C4-2B (cell line): ENCODE data around the gene PRUNE2.

Experiments
- H3K27ac ChIP-seq: fragments of 450-650 bp; 2 replicates; pipeline ENCODE4 v1.5.1; 2017
- ZFX ChIP-seq: fragments of 450-650 bp; IDR thresholded peaks from 2 replicates; pipeline ENCODE4 v1.6.1; 2017
- TF ChIP-seq, protein P1 (sequence below): fragments of 450-650 bp; conservative IDR thresholded peaks from 2 replicates; pipeline ENCODE4 v1.5.1; 2017; ENCODE audit warnings: mild to moderate bottlenecking

PRUNE2 gene

DNA sequence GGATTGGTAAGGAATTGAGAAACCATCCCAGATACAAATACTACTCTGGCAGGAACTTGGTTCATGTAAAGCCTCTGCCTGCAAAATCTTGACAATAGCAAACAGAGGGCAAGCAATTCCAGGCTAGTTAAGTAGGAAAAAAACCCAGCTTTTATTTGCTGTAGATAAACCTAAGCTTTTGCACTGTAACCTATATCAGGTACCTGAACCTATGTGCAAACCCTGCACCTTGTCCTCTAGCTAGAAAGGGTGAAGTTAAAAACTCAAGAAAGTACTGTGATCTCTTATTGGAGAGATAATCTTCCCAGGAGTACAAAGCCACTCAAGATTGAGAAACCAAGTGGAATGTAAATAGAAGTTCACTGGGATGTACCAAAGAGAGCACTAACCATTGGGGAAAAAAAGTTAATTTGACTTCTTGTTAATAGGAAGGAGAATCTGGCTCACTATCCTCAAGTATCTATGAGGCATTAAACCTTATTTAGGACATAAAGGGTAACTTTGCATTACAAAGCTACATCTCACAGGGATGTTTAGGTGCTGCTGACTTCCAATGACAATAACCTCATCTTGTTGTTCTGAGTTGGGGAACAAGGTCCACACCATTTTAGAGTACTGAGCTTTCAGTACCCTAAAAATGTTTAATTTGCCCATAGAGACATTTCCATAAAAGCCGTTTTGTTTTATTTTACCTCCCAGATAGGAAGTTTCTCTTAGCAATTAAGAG lies 215.5 kb downstream of the PRUNE2 start:
- no peak for TF ChIP-seq ZFX
- TF ChIP-seq, protein P1, sequence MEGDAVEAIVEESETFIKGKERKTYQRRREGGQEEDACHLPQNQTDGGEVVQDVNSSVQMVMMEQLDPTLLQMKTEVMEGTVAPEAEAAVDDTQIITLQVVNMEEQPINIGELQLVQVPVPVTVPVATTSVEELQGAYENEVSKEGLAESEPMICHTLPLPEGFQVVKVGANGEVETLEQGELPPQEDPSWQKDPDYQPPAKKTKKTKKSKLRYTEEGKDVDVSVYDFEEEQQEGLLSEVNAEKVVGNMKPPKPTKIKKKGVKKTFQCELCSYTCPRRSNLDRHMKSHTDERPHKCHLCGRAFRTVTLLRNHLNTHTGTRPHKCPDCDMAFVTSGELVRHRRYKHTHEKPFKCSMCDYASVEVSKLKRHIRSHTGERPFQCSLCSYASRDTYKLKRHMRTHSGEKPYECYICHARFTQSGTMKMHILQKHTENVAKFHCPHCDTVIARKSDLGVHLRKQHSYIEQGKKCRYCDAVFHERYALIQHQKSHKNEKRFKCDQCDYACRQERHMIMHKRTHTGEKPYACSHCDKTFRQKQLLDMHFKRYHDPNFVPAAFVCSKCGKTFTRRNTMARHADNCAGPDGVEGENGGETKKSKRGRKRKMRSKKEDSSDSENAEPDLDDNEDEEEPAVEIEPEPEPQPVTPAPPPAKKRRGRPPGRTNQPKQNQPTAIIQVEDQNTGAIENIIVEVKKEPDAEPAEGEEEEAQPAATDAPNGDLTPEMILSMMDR: no peak
- no peak overlapping the region for H3K27ac ChIP-seq

- no peak overlapping the region for H3K27ac ChIP-seq
- TF ChIP-seq, protein P1: no peak
- TF ChIP-seq ZFX: no peak; the same call in 1 of the 2 replicates
Observed at GRCh38 chr9:76688471-76689238, 217.3 kb downstream of the PRUNE2 start.

DNA sequence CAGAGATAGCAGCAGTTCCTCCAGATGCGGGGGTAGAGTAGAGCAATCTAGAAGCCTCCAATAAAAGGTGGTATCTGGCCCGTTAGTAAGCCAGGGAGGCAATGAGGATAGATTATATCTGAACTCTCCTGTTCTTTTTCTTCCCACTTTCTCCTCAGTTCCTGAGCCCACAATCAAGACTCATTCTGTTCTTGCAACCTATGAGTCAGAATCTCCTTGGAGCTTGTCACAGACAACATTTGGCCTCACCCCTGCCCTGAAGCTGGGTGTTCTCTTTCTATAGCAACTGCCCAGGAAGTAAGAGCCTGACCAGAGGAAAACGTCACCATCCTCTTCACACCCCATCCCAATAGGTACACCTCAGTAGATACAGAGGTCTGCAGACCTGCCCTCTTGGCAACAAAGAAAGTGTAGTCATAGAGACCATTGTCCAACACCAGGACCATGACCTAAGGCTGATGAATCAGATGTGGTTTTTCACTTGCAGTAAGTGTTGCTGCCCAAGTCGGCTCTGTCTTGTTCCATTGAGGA lies 218.0 kb downstream of the PRUNE2 start:
- H3K27ac ChIP-seq: no peak overlapping the region
- TF ChIP-seq ZFX: 0 out of 2 replicates have a peak, but pooled peaks have one; percentile 7
- TF ChIP-seq, protein P1: no peak

DNA sequence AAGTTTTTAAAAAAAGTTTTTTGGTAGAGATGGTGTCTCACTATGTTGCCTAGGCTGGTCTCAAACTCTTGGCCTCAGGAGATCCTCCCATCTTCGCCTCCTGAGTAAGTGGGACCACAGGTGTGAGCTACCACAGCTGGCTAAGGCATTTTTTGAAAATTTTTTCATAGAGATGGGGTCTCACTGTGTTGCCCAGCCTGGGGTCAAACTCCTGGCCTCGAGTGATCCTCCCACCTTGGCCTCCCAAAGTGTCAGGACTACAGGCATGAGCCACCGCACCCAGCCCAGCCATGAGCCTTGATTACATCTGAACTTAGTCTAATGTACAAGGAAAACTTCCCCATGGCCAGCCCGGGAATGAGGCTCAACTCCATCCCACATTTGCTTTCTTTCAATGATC lies 219.2 kb downstream of the PRUNE2 start:
- TF ChIP-seq ZFX: no peak
- TF ChIP-seq, protein P1: no peak

DNA sequence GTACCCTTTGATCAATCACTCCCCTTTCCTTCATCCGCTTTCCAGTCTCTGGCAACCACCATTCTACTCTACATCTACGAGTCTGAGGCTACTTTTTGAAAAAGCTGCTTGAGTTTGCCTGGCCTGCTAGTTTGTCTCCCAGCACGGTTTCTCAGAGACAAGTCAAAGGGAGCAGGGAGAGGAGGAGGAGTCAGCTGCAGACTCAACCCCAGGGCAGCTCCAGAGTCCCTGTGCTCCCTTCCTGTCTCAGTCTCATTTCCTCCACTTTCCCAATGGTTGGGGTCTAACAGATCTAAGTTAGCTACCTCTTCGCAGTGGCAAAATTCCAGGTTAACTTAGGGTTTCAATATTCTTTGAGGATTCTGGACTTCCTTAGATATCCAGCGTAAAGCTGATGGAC lies 221.7 kb downstream of the PRUNE2 start:
- TF ChIP-seq ZFX: no peak
- TF ChIP-seq, protein P1: no peak
- no peak overlapping the region for H3K27ac ChIP-seq

More for the DNA sequence above, 219.2 kb downstream of the PRUNE2 start:
- no peak overlapping the region for H3K27ac ChIP-seq

- TF ChIP-seq, protein P1: no peak
- no peak for TF ChIP-seq ZFX
- H3K27ac ChIP-seq: no peak overlapping the region
Observed at GRCh38 chr9:76681556-76681955, 224.4 kb downstream of the PRUNE2 start.
